Measurements from ENCODE around the gene MSX2. TPM values are rescaled to one million over a fixed set of nuclear protein-coding genes. Genes with fewer than 3 reads are reported as not detected.
A peak's percentile ranks its signal among the peaks of the same experiment; 100 is the strongest.

MSX2 gene
- total RNA-seq, 1 donor from 2014 or later = 0.49 TPM

DNA sequence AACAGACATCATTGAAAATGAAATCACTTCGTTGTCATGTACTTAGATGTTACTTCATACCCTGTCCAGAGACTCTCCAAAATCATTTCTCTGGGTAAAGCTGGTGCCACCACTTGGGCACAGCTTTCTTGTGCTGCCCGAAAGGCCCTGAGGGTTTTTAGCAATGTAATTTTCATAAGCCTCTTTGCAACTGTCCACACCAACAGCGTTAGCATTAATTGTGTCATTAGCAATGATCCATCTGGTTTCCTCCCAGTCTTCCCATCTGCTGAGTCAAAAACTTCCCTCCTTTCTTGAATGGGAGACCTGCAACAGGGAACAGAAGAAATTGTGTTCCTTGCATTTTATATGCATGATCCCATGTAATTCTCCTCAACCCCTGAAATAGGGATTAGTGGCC, 8.6 kb upstream of the MSX2 start:
- ATAC-seq = no peak
- intact Hi-C loops (cut with DNase I) = no loop called here
- DNase-seq (ENCODE audit: low spot score) = no peak

DNA sequence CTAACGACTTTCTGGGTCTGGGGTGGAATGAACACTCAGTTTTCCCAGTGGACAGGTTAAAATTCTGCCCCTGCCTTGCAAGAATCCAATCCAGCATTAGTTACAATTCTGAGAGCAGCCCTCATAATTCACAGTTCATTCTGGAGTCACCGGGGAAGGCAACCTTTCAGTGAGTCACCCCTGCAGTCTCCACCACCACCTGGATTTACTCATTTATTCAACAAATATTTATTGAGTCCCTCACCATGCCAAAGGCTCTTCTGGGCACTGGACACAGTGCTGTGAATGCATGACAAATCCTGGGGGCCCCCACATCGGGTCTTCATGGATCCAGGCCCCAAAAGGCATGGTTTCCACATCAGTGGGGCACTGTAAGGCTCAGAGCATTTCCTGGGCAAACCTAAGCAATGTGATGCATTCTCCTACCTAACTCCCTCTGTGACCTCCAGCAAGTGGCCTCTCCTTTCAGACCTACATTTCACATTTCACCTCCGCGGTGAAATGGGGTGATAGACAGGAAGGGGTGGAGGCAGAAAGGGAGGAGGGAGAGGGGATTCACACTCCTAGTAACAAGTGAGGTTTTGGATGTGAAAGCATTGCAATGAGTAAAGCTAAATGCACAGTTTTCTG, 6.4 kb upstream of the MSX2 start:
- ATAC-seq (no peak), DNase-seq (ENCODE audit: low spot score) (no peak)
- intact Hi-C loops (cut with DNase I) = no loop called here

DNA sequence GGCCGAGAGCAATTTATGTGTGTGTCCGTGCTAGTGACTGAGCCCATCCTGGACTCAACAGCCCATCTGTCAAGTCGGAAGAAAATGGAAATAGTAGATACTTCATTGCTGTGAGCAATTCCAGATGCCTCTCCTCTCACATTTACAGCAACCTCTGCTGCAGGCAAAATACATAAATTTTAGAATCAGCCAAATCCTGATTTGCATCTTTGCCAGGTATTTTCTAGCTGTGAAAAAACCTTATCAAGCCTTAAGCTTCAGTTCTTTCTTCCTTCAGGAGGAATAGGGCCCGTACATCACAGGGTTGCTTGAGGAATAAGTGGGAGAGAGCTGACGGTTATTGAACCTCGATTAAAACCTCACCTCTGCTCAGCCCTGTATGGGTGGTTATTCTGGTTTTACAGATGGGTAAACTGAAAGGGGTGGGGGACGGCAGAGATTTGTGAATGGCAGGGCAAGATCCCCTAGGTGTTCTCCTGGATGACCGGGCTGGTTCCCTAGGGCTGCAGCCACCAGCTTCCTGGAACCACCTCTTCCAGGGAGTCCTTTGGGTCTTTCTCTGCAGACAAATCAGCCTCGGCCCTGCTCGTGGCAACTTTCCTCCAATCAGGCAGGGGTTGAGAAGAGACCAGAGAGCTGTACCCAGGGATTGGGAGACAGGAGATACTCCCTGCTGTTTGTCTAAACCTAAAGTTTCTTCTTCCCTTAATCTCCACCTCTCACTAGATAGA, 5.3 kb upstream of the MSX2 start:
- no peak for ATAC-seq
- intact Hi-C loops (cut with DNase I) = no loop called here
- no peak for DNase-seq (ENCODE audit: low spot score)

DNA sequence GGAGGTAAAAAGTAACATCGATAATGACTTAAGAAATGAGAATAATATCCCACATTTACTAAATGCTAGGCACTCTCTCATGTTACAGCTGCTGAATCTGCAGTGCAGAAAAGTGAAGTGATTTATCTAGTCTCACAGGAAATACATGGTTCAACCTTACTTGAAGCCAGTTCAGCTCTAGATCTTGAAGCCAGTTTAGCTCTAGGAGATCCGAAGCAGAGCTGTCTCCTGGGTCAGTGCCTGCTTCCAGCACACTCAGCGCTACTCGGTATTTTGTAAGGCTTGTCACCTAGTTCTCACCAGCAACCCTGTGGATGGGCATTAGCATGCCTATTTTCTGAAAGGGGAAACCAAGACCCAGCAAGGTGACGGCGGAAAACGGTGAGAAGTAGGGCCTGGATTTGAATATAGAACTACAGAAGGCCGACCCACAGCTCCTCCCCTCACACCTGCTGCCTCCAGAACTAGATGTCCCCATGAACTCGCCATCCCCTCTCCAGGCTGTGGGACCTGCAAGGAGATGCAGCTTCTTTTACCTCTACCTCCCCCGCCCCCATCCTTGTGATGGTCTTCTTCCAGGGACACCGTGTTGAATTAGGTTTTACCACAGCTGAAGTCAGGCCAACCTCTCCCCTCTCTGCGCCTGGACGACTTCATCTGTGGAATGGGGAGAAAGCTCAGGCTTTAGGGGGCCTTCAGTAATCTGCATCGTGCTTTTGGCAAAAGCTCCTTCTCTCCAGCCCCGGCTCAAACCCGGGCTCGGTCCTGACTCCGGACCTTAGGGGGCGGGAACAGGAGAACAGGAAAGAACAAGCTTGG, 4.4 kb upstream of the MSX2 start:
- ATAC-seq (no peak), DNase-seq (ENCODE audit: low spot score) (no peak)
- intact Hi-C loops (cut with DNase I) = no loop called here

DNA sequence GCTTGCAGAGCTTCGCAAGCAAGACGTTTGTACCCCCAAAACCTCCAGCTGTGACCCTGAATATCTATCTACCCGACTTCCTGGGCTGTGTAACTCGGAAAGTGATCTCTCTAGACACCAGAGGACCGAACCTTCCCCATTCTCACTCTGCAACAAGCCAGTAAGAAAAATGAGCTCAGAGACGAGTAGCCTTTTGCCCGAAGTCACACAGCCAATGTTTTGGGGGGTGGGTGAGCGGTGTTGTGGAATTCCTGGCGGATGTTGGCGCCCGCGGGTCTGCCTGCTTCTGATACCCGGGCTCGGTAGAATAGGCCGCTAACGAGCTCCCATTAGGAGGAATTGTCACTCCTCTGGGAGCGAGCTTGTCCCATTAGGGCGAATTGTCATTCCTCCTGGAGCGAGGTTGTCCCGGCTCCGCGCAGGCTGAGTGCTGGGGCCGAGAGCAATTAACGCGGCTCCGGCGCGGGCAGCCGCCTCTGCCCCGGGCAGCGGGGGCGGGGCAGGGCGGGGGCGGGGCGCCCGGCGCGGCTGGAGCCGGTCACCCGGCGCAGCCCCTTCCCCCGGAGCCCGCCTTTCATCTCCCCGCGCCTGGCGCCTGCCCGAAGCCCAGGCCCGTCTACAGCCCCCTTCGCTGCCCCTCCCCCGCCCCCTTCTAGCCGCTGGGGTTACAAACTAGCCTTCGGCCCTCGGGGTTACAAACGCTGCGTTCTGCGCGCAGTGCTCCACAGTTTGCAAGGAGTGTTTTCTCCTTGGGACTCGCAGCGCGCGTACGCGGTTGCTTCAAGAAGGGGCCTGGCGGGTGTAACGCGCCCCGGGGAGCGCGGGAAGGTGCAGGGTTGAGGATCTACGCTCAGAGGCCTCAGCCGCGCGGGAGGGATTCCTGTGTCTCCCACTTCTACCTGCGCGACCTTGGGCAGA, 3.5 kb upstream of the MSX2 start:
- intact Hi-C loops (cut with DNase I) = no loop called here
- no peak for DNase-seq (ENCODE audit: low spot score)
- no peak for ATAC-seq

DNA sequence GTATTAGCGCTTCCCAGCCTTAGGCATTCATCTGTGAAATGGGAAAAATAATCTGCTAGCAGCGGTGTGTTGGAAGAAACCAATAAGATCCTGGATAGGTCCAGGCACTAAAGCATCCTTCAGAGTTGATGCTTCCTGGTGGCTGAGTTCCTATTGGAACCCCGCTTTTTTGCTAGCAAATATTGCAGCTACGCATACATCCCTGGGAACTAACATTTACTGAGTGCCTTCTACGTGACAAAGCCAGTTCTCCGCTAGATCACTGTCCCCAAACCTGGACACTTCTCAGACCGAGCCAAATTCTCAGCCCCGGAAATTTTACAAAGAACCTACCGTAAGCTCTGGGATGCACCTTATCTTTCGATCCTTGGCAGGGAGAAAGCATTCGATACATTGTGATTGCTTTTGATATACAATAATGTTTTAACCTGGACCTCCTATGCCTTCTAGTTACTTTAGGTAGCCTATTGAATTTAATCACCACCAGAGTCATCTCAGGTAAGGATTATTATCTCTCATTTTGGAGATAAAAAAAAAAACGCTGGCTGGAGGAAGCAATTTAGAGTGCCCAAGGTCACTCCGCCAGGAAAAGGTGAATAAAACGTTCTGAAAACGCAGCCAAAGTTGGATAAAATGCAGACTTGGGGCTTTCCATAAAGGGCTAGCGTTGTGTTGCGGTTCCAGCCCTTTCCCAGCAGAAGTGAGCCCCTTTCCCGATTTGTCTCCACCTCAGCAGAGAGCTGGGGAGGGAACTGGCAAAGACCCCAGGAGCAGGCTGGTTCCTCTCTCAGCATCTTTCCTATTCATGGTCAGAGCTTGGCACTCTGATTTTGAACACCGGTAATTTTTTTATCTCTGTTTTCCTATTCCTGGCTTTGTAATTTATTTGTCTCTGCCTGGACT, 2.6 kb upstream of the MSX2 start:
- intact Hi-C loops (cut with DNase I) = no loop called here
- DNase-seq (ENCODE audit: low spot score) (no peak), ATAC-seq (no peak)

DNA sequence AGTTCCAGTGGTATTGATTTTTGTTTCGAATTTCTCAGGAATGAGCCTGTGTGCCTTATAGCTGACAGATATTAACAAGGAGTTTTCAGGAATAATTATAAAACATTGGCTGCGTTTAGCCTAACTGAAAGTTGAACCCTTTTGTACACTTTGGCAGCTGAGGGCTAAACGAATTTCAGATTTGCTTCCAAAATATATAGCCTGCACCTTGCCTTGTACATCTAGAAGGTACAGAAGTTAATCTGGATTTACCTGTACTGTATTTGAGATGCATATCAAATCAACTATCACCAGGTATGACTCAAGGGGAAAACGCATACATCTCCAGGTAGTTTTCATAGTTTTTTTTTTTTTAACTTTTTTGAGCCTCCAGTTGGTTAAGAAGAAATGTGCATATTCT, 1.9 kb upstream of the MSX2 start:
- intact Hi-C loops (cut with DNase I) = no loop called here
- no peak for ATAC-seq
- no peak for DNase-seq (ENCODE audit: low spot score)

DNA sequence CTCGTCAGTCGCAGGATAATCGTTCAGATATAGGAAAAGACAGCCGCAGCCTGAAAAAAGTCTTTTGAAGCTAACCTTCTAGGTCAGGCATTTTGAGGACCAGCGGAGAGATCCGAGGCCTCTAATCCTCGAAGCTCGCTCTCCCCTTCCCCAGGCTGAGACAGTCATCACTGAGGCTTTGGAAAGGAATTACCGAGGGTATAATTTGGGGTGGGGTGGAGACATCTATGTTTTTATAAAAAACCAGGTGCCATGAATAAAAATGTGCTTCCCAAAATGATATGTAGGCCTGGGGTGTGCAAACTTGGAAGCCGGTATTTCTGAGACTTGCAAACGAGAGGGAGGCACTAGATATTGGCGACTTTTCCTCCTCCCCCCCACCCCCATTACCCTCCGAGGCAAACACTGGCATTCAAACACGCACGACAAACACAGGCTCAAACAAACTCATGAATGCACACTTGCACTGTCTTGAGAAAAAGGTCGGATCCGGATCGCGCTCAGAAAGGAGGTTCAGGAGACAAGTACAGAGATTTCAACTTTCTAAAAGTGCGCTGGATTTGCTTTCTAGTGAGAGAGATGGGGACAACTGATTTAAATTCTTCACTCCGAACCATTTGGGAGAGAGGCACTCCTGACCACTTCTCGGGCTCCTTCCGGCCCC, 935 bp upstream of the MSX2 start:
- ATAC-seq (no peak), DNase-seq (ENCODE audit: low spot score) (no peak)

DNA sequence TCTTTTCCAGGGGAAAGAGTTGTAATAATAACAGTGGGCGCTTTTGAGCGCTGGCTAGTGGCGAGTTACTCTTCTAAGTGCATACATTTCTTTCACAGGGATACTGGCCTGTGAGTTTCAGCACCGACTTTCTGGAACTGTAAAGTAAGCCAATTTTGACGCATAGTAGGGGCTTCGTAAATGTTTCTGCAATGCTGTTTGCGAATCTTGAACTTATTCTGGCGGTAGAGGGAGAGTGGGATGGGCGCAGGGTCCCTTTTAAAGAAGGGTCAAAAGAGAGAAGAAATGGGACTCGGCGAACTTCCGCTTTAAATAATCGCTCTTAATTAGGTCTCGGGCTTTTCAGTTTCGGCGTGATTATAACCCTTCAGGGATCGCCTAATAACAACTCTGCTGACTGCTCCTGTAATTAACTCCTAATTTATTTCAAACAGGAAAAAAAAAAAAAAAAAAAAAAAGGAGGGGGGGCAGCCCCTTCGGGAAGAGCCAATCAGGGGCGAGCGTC, 351 bp upstream of the MSX2 start:
- intact Hi-C loops (cut with DNase I) = no loop called here

More for the DNA sequence above, 935 bp upstream of the MSX2 start:
- intact Hi-C loops (cut with DNase I) = no loop called here

DNA sequence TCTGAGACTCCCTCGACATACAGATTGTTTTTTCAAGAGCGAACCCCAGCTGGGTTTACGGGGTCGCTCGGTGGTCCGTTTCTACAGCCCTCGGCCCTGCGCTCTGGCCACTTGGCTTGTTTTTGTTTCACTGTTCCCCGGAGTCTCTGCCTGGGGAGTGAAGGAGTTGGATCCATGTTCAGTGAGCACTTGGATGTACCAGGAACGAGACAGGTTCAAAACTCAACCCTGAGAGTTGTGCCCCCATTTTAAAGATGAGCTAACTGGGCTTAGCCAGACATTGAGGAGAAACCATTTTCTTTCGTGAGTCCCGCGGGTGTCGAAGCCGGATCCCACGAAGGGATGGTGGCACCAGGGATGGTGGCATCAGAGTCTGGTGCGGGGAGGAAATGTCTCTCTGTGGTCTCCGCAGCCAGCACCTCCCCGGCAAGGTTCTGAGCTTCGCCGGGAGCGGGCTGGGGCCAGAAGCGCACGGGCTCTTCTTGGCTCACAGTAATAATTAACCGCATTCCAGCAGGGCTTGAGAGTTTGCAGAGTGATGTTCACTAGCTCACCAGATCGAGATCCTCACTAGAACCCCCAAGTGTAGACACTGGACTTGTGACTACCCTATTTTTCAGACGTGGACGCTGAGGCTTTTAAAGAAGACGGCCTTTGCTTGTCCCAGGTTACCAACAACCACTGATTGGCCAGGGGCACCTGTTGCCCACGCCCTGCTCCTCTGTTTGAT, 1.0 kb downstream of the MSX2 start:
- intact Hi-C loops (cut with DNase I) = no loop called here

More for the DNA sequence above, 351 bp upstream of the MSX2 start:
- peak; percentile 46 for ATAC-seq
- DNase-seq (ENCODE audit: low spot score) = no peak

DNA sequence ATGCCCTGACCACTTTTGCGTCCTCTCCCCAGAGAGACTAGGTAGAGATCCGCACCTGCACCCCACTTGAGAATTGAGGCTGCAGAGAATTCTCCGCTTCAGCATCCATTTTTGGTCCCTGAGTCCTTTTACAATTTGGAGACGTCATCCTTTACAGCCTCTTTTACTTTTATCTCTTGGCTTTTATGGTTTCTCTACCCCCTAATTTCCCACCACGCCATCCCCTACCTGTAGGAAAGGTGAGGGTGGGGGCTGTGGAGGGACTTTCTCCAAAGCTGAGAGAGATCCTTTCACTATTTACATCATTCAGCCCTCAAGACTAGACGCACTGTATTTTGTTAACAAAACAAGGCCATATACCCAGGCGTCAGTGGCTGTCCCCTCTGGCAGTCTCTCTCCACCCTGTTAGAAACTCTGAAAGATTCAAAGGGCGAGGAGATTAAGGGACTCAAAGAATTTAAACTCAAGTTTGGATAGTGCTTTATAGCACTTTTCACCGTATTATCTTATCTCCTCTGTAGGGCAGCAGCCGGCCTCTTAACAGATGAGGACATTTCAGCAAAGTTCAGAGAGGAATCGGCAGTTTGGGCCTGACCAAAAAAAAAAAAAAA, 1.7 kb downstream of the MSX2 start:
- DNase-seq (ENCODE audit: low spot score) = no peak
- intact Hi-C loops (cut with DNase I) = no loop called here
- ATAC-seq = no peak

More for the DNA sequence above, 1.0 kb downstream of the MSX2 start:
- DNase-seq (ENCODE audit: low spot score) = no peak
- no peak for ATAC-seq

DNA sequence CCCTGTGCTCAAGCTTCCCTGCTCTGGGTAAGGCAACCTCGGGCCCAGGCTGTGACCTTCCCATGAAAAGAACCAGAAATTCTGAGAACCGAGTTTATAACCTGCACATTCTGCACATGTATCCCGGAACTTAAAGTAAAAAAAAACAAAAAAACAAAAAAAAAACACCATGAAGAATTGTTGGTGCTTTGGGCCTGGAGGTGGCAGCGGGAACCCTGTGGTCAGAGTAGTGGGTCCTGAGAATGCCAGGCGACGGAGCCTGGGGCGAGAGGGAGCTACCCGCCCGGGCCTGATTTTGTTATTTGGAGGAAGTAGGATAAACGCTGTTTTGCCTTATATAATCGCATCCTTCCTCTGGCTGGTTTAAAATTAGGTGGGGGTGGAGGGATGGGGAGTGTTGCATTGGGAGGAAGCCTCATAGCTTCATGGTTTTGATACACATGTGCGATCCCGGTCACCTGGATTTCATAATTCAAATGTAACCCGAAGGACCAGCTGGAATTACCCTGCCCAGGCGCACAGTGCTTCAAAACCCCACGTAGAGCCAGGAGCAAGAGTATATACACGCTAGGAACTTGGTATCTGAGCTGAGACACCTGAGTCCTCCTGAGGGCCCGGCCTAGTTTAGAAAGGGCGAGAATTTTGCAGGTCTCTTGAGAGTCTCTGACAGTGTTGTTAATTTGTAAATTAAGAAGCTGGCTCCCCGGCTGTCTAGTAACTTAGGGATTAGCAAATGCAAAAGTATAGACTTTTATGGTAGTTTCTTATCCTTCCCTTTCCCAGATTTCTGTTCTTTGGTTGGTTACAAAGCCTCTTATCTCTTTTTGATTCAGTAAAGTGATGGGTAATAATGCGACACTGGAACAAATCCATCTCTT, 2.8 kb downstream of the MSX2 start:
- intact Hi-C loops (cut with DNase I) = no loop called here
- ATAC-seq (no peak), DNase-seq (ENCODE audit: low spot score) (no peak)

DNA sequence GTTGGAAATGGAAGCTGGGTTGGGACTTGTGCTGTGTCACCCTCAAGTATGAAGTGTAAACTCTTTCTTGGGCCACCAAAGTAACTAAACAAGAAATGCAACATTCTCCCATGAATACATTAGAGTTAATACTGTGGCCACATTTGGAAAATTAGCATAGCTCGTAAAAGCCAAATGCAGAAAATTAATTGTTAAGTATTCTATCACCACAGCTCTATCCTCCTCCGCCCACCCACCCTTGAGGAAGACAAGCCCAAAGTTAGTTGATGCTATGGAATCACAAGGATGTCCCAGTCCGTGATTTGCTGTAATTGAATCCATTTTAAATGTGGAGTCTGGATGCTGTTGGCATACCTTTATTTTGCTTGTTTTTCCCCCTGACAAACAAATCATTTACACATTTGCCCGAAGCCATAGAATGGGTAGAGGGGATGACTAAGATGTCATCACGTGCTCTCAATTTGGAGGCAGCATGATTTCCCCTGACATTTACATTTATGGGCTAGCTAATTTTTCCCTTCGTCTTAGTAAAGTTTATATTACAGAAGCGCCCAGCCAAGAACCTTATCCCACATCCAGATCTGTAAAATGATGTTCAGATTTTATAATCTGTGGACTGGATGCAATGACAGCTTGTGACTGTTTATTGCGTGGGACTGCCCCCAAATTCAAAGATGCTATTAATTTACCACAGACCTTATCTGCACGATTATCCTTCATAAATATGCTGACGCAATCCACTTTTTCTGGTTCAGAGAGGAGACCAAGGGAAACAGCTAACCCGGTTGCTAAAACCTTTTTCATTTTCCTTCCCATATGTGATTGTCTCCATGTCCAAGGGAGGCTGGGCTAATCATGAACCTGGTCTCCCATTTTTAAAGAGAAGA, 3.7 kb downstream of the MSX2 start:
- no peak for DNase-seq (ENCODE audit: low spot score)
- intact Hi-C loops (cut with DNase I) = no loop called here

DNA sequence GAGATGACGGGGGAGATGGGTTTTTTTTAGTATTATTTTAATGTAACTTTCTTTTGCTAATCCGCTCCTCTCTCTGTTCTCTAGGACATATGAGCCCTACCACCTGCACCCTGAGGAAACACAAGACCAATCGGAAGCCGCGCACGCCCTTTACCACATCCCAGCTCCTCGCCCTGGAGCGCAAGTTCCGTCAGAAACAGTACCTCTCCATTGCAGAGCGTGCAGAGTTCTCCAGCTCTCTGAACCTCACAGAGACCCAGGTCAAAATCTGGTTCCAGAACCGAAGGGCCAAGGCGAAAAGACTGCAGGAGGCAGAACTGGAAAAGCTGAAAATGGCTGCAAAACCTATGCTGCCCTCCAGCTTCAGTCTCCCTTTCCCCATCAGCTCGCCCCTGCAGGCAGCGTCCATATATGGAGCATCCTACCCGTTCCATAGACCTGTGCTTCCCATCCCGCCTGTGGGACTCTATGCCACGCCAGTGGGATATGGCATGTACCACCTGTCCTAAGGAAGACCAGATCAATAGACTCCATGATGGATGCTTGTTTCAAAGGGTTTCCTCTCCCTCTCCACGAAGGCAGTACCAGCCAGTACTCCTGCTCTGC, 4.8 kb downstream of the MSX2 start:
- no peak for ATAC-seq
- intact Hi-C loops (cut with DNase I) = no loop called here
- no peak for DNase-seq (ENCODE audit: low spot score)

More for the DNA sequence above, 3.7 kb downstream of the MSX2 start:
- no peak for ATAC-seq

Data from sciatic nerve (tissue), 2 donors.